ENCODE data around the gene GGN.

DNA sequence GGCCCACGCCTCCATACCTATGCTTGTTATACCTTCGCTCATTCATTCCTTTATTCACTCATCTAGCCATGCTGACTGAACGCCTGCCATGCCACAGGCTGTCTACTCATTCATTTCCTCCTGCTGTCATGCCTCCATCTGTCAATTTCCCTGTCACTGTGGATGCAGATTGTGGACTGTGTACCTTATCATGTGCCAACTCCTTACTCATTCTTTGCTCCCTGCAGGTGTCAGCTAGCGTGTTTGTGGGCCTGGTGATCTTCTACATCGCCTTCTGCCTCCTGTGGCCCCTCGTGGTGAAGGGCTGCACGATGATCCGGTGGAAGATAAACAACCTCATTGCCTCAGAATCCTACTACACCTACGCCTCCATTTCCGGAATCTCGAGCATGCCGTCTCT is 17.5 kb downstream of the GGN start:
- TF ChIP-seq NFRKB (IDR thresholded peaks at IDR 0.05) (no peak), TARDBP (IDR thresholded peaks at IDR 0.05) (no peak), FOXA1 (IDR thresholded peaks at IDR 0.05) (no peak), ELF4 (IDR thresholded peaks at IDR 0.05) (no peak), CTBP1 (IDR thresholded peaks at IDR 0.05; ENCODE audit: borderline replicate concordance) (no peak)
